ENCODE data around the gene ISL1. TPM values are rescaled to one million over a fixed set of nuclear protein-coding genes. Genes with fewer than 3 reads are reported as not detected.
A peak's percentile ranks its signal among the peaks of the same experiment; 100 is the strongest.

The ISL1 gene
- total and polyA plus RNA-seq, 2 of the 8 experiments (the other 6 are each of a cell fraction or from before 2014, with no cell fraction given): 0.05 to 0.19 TPM

DNA sequence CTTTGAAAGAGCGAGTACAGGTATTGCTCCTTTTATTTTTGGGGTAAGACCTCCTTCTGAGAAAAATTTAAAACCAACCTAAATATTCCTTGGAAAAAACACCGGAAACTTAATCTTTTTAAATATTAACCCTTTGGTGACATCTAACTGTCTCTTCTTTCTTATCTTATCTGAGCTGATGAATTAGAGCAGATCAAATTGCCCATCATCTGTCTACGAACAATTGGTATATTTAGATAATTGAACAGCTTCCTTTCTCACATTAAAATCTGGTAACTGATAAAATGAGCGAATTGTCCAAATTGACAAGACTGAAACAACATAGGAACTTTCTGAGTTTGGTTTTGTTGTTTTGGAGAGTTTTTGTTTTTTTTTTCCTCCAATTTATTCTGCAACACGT is 2.0 kb downstream of the ISL1 start:
- Histone ChIP-seq H4K8ac (ENCODE audit: extremely low read depth, insufficient read depth, low read length) (no peak overlapping the region), H2AK5ac (ENCODE audit: low read depth, low read length) (no peak overlapping the region), H3K79me1 (ENCODE audit: low read depth, low read length) (no peaks in the 10 kb centered on the region), H4K20me1 (replicated peaks in 1 of 2; ENCODE audit: control insufficient read depth in 1 of 2, insufficient read depth in 2 of 2, low read length in 2 of 2) (peaks cover 6 to 14% of the 10 kb centered on the region in 2 experiments), H3K4me2 (ENCODE audit: insufficient read depth in 1 of 2, low read depth in 2 of 2, low read length in 2 of 2) (no peak overlapping the region; a peak in 1 of 4 replicates), H2BK120ac (replicated peaks; ENCODE audit: low read depth, low read length) (no peak overlapping the region), H3K27ac (ENCODE audit: low read depth, low read length) (no peak overlapping the region), H3K9me3 (ENCODE audit: insufficient read depth in 2 of 2, low read depth in 1 of 2, low read length in 1 of 2) (no peaks in the 10 kb centered on the region; a peak in 1 of 4 replicates), H3K23me2 (ENCODE audit: low read depth, low read length) (peaks cover 25% of the 10 kb centered on the region), H3K9ac (replicated peaks in 1 of 4; ENCODE audit: extremely low read depth in 1 of 4, low read depth in 3 of 4, low read length in 3 of 4) (no peak overlapping the region), H3K4me3 (ENCODE audit: extremely low read depth in 1 of 4, insufficient read depth in 2 of 4, low read depth in 3 of 4, low read length in 4 of 4) (peak overlapping the region in 1 of 4 experiments; percentile 59; a peak in 1 of 8 replicates), H3K18ac (ENCODE audit: extremely low read depth, low read length) (no peak overlapping the region), H3K4me1 (replicated peaks in 1 of 4; ENCODE audit: control insufficient read depth in 3 of 4, insufficient read depth in 4 of 4, low read length in 3 of 4) (peaks cover 15 to 47% (median 30%) of the 10 kb centered on the region in 4 experiments), H2BK15ac (ENCODE audit: low read length) (no peak overlapping the region), H4K91ac (replicated peaks; ENCODE audit: insufficient read length, low read length) (no peak overlapping the region), H2BK20ac (ENCODE audit: low read length) (no peak overlapping the region), H3K27me3 (replicated peaks in 1 of 4; ENCODE audit: control insufficient read depth in 3 of 4, extremely low read depth in 1 of 4, insufficient read depth in 3 of 4, low read length in 3 of 4) (peaks cover 63 to 99% (median 88%) of the 10 kb centered on the region in 4 experiments), H3K4ac (replicated peaks; ENCODE audit: insufficient read length, low read depth, low read length) (no peak overlapping the region), H3K79me2 (ENCODE audit: control insufficient read depth in 1 of 2, insufficient read depth in 2 of 2, low read length in 2 of 2) (no peaks in the 10 kb centered on the region), H3K23ac (ENCODE audit: insufficient read length) (no peak overlapping the region), H3K56ac (replicated peaks; ENCODE audit: insufficient read length, low read depth, low read length) (no peak overlapping the region), H2BK5ac (ENCODE audit: low read depth, low read length) (no peak overlapping the region), H3K14ac (ENCODE audit: insufficient read length) (no peak overlapping the region), H2AFZ (ENCODE audit: low read length) (no peak overlapping the region), H2BK12ac (ENCODE audit: low read depth, low read length) (no peak overlapping the region), H4K5ac (ENCODE audit: insufficient read length, low read depth, low read length) (no peak overlapping the region), H3K36me3 (ENCODE audit: control insufficient read depth in 2 of 4, insufficient read depth in 4 of 4, low read length in 3 of 4) (no peaks in the 10 kb centered on the region)
- POLR2A ChIA-PET (ENCODE audit: partially characterized antibody): interaction anchor here (1.3 kb wide), 1 partner anchor 9 kb away, joined by 6 read pairs; no protein-coding TSS in a partner anchor
- FAIRE-seq: no peak
- DNase-seq (ENCODE audit: low read depth in 1 of 2, low spot score in 2 of 2): no peak
- CTCF ChIA-PET (ENCODE audit: partially characterized antibody): interaction anchor here (0.5 to 11.8 kb wide), 4 partner anchors 115 to 1322 kb away, joined by 3 to 113 read pairs (median 4); no protein-coding TSS in a partner anchor
- 6% methylated on average over 5 of the region's 5 CpGs; no CpG with 5 or more reads in 1 of the 2 experiments for WGBS, 2 experiments (ENCODE audit: extremely low coverage in 1 of 2, insufficient coverage in 1 of 2, insufficient read length in 1 of 2, insufficient replicate concordance in 2 of 2, low coverage in 1 of 2, low lambda C conversion rate in 2 of 2, missing lambda C conversion rate in 1 of 2)
- TF ChIP-seq SP1 (IDR thresholded peaks at IDR 0.05; ENCODE audit: low read depth, low read length) (no peak), SRF (IDR thresholded peaks at IDR 0.05; ENCODE audit: low read depth, low read length) (no peak), KDM4A (IDR thresholded peaks at IDR 0.05; ENCODE audit: low read depth, low read length, severe bottlenecking) (no peak), POLR2AphosphoS5 (IDR thresholded peaks at IDR 0.05; ENCODE audit: low read depth, low read length) (no peak), BRCA1 (IDR thresholded peaks at IDR 0.05; ENCODE audit: low read depth, low read length) (no peak), JUND (IDR thresholded peaks at IDR 0.05; ENCODE audit: low read length) (no peak), TEAD4 (IDR thresholded peaks at IDR 0.05; ENCODE audit: low read depth, low read length) (no peak), NRF1 (IDR thresholded peaks at IDR 0.05; ENCODE audit: low read depth, low read length) (no peak), RXRA (IDR thresholded peaks at IDR 0.05; ENCODE audit: insufficient read depth, low read depth, low read length) (no peak), GABPA (IDR thresholded peaks at IDR 0.05; ENCODE audit: borderline replicate concordance, insufficient read depth, low read length) (no peak), POLR2A (IDR thresholded peaks at IDR 0.05; ENCODE audit: control extremely low read depth in 1 of 2, low read depth in 2 of 2, low read length in 2 of 2) (no peak), EP300 (IDR thresholded peaks at IDR 0.05; ENCODE audit: borderline replicate concordance in 1 of 2, low read depth in 2 of 2, low read length in 2 of 2) (no peak), EGR1 (IDR thresholded peaks at IDR 0.05; ENCODE audit: borderline replicate concordance, low read depth, low read length) (no peak), BCL11A (IDR thresholded peaks at IDR 0.05; ENCODE audit: low read depth in 2 of 2, low read length in 2 of 2) (no peak), CHD1 (IDR thresholded peaks at IDR 0.05; ENCODE audit: low read depth, low read length) (no peak), CEBPB (IDR thresholded peaks at IDR 0.05; ENCODE audit: low read depth, low read length) (no peak)

Data from H1 (cell line).